BJ (cell line): ENCODE results near the gene SLC35E3. TPM values are rescaled to one million over a fixed set of nuclear protein-coding genes. Genes with fewer than 3 reads are reported as not detected.

Source experiments
- CTCF ChIA-PET: fragments of 350-600 bp; formaldehyde crosslinking; extraction: SDS; loops from one replicate; lab custom pipeline; 2021; ENCODE audit warnings: antibody characterized with exemption, inconsistent platforms; lab: Yijun Ruan, JAX
- POLR2A ChIA-PET: fragments of 300-600 bp; sonication (Branson Sonifier 250); formaldehyde crosslinking; extraction: SDS; loops from one replicate; lab custom pipeline; 2021; ENCODE audit warnings: antibody characterized with exemption; lab: Charles Lee
- DNase-seq: peaks from one replicate; pipeline ENCODE4 v3.0.0-alpha.2; 2011; ENCODE audit warnings: low read depth
- H3K27me3 ChIP-seq: 2 replicates; pipeline ENCODE4 v1.6.0; 2011; ENCODE audit warnings: low read length; ENCODE audit not compliant: control insufficient read depth, insufficient read depth
- H3K36me3 ChIP-seq: 2 replicates; pipeline ENCODE4 v1.5.1; 2011; ENCODE audit warnings: low read length; ENCODE audit not compliant: control insufficient read depth, insufficient read depth
- H3K4me3 ChIP-seq: 2 replicates; pipeline ENCODE4 v1.5.1; 2011; ENCODE audit warnings: low read depth, mild to moderate bottlenecking, control low read depth, low read length
- polyA plus RNA-seq: library from polyadenylated mRNA; depleted of rRNA; stranded (reverse); fragments of >200 nt; gene quantifications from 2 replicates; pipeline ENCODE4 v1.2.3, GENCODE V29; 2011; rRNA removed
- TF ChIP-seq, protein P1 (sequence below): IDR thresholded peaks from 2 replicates; pipeline ENCODE4 v1.5.1; 2011; ENCODE audit warnings: low read depth, mild to moderate bottlenecking, control low read depth, inconsistent platforms, low read length, moderate library complexity; ENCODE audit not compliant: insufficient read depth

The SLC35E3 gene
- polyA plus RNA-seq, 1 experiment = 5.7 TPM

DNA sequence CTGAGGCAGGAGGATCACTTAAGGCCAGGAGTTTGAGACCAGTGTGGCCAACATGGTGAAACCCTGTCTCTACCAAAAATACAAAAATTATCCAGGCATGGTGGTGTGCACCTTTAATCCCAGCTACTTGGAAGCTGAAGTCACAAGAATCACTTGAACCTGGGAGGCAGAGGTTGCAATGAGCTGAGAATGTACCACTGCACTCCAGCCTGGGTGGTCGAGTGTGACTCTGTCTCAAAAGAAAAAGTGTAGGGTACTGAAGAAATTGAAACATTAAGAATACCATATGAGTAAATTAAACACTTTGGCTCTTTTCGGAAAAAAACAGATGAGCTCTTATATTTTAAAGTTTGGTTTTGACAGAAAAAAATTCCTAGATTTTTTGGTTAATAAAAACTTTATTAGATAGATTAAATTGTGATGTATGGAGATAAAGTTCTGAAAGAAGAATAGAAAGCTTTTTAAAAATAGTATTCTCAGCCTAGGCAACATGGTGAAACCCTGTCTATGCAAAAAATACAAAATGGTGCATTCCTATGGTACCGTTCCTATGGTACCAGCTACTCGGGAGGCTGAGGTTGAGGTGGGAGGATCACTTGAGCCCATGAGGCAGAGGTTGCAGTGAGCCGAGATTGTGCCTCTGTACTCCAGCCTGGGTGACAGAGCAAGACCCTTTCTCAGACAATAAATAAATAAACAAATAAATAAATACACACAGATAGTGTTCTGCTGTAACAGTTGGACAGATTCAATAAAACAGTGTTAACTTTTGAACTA, 82.1 kb downstream of the SLC35E3 start:
- ChIA-PET POLR2A (no interaction called here), CTCF (interaction anchor here (0.6 to 1.1 kb wide), 3 partner anchors 9 to 57 kb away, joined by 3 to 4 read pairs (median 3); no protein-coding TSS in a partner anchor)
- Histone ChIP-seq H3K27me3 (no peaks in the 10 kb centered on the region), H3K36me3 (peaks cover 19% of the 10 kb centered on the region), H3K4me3 (no peak overlapping the region)
- DNase-seq = no peak
- TF ChIP-seq, protein P1, sequence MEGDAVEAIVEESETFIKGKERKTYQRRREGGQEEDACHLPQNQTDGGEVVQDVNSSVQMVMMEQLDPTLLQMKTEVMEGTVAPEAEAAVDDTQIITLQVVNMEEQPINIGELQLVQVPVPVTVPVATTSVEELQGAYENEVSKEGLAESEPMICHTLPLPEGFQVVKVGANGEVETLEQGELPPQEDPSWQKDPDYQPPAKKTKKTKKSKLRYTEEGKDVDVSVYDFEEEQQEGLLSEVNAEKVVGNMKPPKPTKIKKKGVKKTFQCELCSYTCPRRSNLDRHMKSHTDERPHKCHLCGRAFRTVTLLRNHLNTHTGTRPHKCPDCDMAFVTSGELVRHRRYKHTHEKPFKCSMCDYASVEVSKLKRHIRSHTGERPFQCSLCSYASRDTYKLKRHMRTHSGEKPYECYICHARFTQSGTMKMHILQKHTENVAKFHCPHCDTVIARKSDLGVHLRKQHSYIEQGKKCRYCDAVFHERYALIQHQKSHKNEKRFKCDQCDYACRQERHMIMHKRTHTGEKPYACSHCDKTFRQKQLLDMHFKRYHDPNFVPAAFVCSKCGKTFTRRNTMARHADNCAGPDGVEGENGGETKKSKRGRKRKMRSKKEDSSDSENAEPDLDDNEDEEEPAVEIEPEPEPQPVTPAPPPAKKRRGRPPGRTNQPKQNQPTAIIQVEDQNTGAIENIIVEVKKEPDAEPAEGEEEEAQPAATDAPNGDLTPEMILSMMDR = no peak

DNA sequence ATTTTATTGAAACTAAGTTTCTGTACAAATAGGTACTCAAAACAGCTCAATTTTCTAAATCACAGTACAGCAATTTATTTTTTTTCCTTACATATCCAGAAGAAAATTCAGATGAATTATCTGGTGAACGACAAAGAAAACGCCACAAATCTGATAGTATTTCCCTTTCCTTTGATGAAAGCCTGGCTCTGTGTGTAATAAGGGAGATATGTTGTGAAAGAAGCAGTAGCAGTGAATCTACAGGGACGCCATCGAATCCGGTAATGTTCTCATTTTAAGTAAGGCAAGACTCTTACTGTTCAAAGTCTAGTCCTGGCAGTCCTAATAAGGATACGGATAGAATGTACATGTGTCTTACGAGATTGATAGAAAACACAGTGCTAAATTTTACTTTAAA, 82.7 kb downstream of the SLC35E3 start:
- Histone ChIP-seq H3K27me3 (no peaks in the 10 kb centered on the region), H3K36me3 (peaks cover 17% of the 10 kb centered on the region), H3K4me3 (no peak overlapping the region)
- no peak for DNase-seq
- TF ChIP-seq, protein P1 = no peak
- ChIA-PET CTCF (interaction anchor here (0.6 to 1.1 kb wide), 2 partner anchors 9 to 57 kb away, joined by 3 read pairs; no protein-coding TSS in a partner anchor), POLR2A (no interaction called here)

Other genes with a start within 250 kb of the SLC35E3 start
- 210 and 353 TPM in 2 replicates for gene RAP1B, start 135.3 kb upstream of the SLC35E3 start, polyA plus RNA-seq
- 23.4 and 40.1 TPM in 2 replicates for gene NUP107, start 59.2 kb upstream of the SLC35E3 start, polyA plus RNA-seq
- 15.1 and 34.6 TPM in 2 replicates for gene MDM2, start 62.0 kb downstream of the SLC35E3 start, polyA plus RNA-seq
- 5.8 and 8.6 TPM in 2 replicates for gene CPM, start 187.0 kb downstream of the SLC35E3 start, polyA plus RNA-seq